G401 (cell line): ENCODE measurements around the gene TTBK2. TPM values are rescaled to one million over a fixed set of nuclear protein-coding genes. Genes with fewer than 3 reads are reported as not detected.
"Not testable (repeated sequence)": the region's sequence is repeated elsewhere in the genome, so short reads cannot be mapped to it uniquely, and the experiment has no call there.

ENCODE experiments used
- DNase-seq: peaks from one replicate; pipeline ENCODE4 v3.0.0-alpha.2; 2015; ENCODE audit warnings: low spot score
- in situ Hi-C: cut with HindIII; loops from 2 replicates; pipeline ENCODE4 v1.10.0; 2016; ENCODE audit warnings: low sequenced_read_pairs, mixed read lengths
- total RNA-seq: library from RNA; depleted of rRNA; stranded (reverse); fragments of >200 nt; shearing (Covaris generic); gene quantifications from 2 replicates; pipeline ENCODE4 v1.2.3, GENCODE V29; 2014; rRNA removed

TTBK2 gene
- total RNA-seq: 3.4 and 6.2 TPM in 2 replicates

GRCh38 chr15:42920519-42921341 is at the start of gene TTBK2:
Gene TTBK2, minus strand, starts transcription at chr15:42920778. Its CDS starts 42,161 bp downstream, at chr15:42878617.
- in situ Hi-C loops: no loop called here
- DNase-seq: peak; percentile 100

DNA sequence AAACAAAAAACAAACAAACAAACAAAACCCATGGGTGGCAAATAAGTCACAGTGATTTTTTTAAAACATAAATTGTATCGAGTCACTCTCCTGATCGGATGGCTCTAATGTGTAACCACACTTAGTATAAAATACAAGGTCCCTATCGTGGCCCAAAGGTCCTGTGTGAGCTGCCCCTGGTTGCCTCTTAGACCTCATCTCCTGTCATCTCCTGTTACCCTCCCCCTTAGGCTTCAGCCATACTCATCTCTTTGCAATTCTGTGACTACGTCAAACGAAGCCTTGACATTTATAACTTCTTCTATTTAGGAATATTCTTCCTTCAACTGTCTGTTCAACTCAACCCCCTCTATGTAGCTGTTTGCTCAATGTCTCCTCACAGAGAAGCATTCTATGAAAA is 43.9 kb upstream of the TTBK2 start:
- in situ Hi-C loops: no loop called here
- no peak for DNase-seq

- in situ Hi-C loops: no loop called here
- no peak for DNase-seq
Measured at GRCh38 chr15:42955518-42955917, 34.9 kb upstream of the TTBK2 start.

DNA sequence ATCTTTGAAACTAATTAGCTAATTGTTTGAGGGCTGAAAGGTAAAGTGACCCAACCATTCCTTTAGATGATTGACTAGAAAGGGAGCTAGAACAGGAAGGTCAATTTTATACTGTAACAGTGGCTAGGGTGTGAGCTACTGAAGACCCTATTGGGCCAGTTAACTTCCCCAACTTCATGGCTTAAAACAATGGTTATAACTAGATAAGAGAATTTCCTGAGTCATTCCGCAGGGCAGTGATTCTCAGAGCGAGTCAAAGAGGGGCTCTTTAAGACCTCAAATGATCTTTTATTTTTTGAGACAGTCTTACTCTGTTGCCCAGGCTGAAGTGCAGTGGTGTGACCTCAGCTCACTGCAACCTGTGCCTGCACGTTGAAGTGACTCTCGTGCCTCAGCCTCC is 33.7 kb upstream of the TTBK2 start:
- DNase-seq: no peak
- in situ Hi-C loops: no loop called here

GRCh38 chr15:42948898-42949297 is 28.3 kb upstream of the TTBK2 start:
- not testable (repeated sequence) for DNase-seq
- in situ Hi-C loops: loop anchor here (25.0 kb wide), 2 partner anchors 137 to 237 kb away; no protein-coding TSS in a partner anchor

DNA sequence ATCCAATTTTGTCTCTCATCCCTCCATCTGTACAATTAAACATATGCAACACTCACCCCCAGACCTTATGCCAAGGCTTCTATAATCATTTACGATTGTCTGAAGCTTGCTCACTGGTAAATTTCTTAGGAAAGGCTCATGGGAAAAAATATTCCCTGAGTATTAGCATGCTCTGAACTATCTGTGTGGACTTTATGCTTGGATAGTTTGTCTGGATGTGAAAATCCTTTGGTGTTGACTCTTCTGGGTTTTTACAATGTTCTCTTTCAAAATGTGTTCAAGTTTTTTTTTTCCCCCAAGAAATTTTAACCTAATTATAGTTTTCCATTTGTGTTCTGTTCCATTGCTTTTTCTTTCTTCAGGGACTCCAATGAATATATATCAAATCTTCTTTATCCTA is 19.9 kb upstream of the TTBK2 start:
- no peak for DNase-seq
- in situ Hi-C loops: loop anchor here (25.0 kb wide), 2 partner anchors 128 to 228 kb away; no protein-coding TSS in a partner anchor

DNA sequence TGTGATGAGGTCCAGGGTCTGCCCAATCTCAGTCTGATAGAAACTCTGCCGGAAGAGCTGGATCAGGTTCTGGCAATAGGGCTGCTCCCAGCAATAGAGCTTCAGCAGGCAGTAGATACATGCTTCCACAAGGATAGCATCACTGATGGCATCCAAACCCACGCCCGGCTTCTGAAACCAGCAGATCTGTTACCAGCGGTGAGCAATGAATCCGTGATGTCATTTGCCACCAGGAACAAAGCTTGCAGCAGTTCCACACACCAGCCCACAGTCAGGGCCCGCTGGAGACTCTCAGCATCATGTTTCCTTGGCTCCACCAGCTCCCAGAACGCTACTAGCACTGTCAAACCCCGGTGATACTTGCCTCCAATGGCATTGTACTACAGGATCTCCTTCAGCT is 19.3 kb upstream of the TTBK2 start:
- in situ Hi-C loops: loop anchor here (25.0 kb wide), 2 partner anchors 128 to 228 kb away; no protein-coding TSS in a partner anchor
- DNase-seq: no peak

- DNase-seq: no peak
- in situ Hi-C loops: loop anchor here (25.0 kb wide), 2 partner anchors 125 to 225 kb away; no protein-coding TSS in a partner anchor
Measured at GRCh38 chr15:42937143-42937542, 16.6 kb upstream of the TTBK2 start.

- in situ Hi-C loops: loop anchor here (25.0 kb wide), 2 partner anchors 122 to 222 kb away; no protein-coding TSS in a partner anchor
- no peak for DNase-seq
Measured at GRCh38 chr15:42933886-42934667, 13.5 kb upstream of the TTBK2 start.

DNA sequence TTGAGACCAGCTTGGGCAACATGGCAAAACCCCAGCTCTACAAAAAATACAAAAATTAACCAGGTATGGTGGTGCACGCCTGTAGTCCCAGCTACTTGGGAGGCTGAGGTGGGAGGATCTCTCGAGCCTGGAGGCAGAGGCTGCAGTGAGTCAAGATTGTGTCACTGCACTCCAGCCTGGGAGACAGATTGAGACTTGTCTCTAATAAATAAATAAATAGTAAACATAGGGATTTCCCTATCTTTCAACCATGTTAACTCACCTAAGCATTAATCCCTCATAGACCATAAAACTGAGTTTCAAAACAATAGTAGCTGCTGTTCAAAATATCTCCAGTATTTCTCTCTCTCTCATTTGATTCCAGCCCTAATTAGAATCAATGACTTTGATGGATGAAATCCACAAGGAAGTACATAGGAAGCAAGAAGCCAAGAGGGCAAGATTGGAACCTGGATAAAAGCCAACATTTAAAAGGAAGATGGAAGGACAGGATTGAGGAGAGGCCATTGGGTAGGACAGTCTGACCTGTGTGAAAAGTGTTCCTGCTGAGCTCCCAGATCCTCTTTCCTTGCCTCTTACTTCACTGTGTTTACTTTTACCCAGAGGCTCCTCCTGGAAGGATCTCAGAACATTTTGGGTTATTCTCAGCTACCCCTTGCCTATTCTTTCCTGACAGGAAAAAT is 12.4 kb upstream of the TTBK2 start:
- no peak for DNase-seq
- in situ Hi-C loops: loop anchor here (25.0 kb wide), 2 partner anchors 121 to 221 kb away; no protein-coding TSS in a partner anchor

- in situ Hi-C loops: loop anchor here (25.0 kb wide), 2 partner anchors 120 to 220 kb away; no protein-coding TSS in a partner anchor
- no peak for DNase-seq
Measured at GRCh38 chr15:42931702-42932486, 11.3 kb upstream of the TTBK2 start.

DNA sequence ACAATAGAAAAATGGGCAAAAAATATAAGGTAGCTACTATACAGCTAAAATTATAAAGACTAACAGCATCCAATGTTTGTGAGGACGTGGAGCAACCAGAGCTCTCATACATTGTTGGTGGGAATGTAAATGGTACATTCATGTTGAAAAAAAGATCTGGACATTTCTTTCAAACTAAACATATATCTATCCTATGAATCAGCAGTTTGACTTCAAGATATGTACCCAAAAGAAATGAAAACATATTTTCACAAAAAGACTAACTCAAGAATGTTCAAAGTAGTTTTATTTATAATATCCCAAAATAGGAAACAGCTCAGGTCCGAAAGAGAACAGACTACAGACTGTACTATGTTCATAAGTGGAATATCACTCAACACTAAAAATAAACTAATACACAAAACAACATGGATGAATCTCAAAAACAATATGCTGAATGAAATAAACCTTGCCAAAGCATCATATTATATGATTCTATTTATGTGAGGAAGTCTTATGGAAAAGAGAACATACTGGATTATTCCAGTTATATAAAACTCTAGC is 8.8 kb upstream of the TTBK2 start:
- DNase-seq: no peak
- in situ Hi-C loops: loop anchor here (25.0 kb wide), 2 partner anchors 117 to 217 kb away; no protein-coding TSS in a partner anchor

DNA sequence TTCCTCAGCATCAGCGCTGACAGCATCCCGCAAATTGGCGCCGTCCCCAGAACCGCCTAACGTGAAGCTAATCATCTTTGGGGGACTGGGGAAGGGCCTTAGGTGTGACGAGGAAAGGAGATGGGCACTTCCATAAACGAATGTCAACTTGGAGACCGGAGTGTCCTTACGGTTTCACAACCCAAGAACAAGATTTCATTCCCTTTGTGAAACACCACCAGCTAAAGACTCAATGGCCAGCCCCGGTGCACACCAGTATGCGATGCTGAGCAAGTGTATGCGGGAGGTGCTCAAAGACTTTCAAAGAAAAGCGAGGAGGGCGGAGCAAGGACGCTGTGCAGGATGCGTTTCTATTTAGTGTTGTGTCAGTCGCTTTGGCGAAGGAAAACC is 759 bp upstream of the TTBK2 start:
- peak; percentile 59 for DNase-seq
- in situ Hi-C loops: no loop called here

DNA sequence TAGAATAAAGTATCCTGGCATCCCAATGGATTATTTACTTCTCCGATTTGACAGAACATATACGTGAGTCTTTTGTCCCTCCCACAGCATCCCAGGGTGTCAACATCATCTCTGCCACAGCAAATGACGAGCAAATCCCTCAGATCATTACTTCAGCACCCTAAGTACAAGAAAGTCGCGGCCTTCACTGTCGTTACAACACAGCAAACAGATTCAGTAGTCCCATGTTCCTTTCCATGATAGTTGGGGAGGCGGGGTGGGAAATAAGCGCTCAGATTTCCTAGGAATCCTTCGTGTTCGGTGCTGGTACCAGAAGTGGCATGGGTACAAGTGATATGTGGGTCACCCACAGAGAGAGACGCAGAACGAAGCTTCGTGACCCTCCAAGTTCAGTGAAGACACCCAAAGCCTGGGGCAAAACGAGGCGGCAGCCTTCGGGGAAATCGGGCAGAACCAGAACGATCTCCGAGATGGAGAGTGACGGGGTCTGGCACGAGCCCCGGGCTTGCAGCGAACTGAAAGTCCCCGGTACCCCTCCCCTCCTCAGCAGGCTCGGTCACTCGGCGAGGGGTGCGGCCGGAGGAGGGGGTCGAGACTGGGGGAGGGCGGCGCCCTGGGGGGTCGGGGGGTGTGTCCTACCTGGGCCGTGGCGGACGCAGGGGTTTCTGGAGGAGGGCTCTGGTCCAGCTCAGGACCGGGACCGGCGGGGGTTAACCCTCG is 619 bp downstream of the TTBK2 start:
- DNase-seq: peak; percentile 58

DNA sequence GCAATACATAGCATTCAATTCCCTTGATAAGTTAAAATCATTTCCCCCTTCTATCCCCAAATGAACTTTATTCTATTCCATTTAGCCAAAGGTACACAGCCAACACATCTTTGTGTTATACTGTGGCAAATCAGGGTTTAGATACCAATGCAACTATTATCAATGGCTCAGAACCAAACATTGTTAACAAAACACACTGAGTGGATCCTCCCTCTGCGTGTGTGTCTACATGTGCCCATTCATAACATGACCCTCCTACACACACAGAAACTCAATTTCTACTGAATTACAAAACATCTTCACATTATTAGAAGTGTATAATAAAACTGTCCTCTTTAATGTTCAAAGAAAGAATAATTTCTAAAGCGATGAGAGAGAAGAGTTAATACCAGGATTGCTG is 1.3 kb downstream of the TTBK2 start:
- DNase-seq: peak; percentile 18
- in situ Hi-C loops: no loop called here

More for the DNA sequence above, 619 bp downstream of the TTBK2 start:
- in situ Hi-C loops: no loop called here

DNA sequence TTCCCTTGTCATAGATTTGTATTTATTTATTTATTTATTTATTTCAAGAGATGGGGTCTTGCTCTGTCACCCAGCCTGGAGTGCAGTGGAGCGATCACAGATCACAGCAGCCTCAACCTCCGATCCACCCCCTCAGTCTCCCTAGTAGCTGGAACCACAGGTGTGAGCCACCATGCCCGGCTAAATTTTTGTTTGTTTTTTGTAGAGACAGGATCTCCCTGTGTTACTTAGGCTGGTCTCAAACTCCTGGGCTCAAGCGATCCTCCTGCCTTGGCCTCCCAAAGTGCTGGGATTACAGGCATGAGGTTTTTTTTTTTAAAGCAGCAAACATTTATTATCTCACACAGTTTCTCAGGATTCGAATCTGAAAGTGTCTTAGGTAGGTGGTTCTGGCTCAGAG is 2.5 kb downstream of the TTBK2 start:
- DNase-seq: no peak
- in situ Hi-C loops: no loop called here

DNA sequence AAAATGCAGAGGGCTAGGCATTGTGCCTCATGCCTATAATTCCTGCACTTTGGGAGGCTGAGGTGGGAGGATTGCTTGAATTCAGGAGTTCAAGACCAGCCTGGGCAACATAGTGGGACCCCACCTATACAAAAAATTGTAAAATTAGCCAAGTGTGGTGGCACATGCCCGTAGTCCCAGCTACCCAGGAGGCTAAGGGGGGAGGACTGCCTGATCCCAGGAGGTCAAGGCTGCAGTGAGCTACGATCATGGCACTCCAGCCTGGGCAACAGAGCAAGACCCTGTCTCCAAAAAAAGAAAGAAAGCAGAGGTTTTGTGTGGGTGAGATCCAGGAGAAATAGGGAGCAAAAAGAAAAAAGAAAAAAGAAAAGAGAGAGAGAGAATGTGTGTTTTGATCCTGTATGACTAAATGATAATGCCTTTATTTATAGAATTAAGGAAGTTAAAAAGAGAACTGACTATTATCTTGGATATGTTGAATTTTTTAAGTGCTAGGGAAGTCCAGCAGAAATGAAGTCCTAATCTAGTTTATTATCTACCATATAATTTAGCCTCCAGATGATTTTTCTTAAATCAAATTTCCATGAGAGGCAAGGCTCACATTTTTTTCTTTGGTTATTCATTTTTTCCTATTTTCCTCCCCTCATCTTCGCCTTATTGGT is 4.8 kb downstream of the TTBK2 start:
- in situ Hi-C loops: no loop called here

More for the DNA sequence above, 4.8 kb downstream of the TTBK2 start:
- no peak for DNase-seq
